ENCODE results near the gene HS3ST1. TPM values are rescaled to one million over a fixed set of nuclear protein-coding genes. Genes with fewer than 3 reads are reported as not detected.

The HS3ST1 gene
- total RNA-seq, 4 donors from 2014 or later, result 1.9 to 16.9 (median 2.4) TPM

DNA sequence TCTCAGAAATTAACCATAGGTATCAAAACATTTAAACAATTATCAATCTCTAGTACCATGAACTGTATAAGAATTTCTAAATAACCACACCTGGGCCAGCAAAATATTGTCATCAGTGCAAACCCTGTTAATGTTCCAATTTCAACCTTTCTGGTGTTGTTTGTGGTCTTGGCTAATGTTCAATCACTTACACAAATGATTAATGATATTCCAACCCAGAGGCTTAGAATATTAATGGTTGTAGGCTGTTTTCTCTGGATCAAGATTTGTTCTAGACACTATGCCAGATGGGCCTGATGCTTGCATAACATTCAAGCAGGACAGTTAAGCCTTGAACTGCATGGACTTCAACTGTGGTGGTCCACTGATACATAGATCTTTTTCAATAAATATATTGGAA is 69.1 kb downstream of the HS3ST1 start:
- no peaks in the 10 kb centered on the region for H3K9me3 ChIP-seq
- intact Hi-C loops (cut with DNase I), result no loop called here
- TF ChIP-seq POLR2A (IDR thresholded peaks at IDR 0.05), result no peak
- TF ChIP-seq, protein P1, sequence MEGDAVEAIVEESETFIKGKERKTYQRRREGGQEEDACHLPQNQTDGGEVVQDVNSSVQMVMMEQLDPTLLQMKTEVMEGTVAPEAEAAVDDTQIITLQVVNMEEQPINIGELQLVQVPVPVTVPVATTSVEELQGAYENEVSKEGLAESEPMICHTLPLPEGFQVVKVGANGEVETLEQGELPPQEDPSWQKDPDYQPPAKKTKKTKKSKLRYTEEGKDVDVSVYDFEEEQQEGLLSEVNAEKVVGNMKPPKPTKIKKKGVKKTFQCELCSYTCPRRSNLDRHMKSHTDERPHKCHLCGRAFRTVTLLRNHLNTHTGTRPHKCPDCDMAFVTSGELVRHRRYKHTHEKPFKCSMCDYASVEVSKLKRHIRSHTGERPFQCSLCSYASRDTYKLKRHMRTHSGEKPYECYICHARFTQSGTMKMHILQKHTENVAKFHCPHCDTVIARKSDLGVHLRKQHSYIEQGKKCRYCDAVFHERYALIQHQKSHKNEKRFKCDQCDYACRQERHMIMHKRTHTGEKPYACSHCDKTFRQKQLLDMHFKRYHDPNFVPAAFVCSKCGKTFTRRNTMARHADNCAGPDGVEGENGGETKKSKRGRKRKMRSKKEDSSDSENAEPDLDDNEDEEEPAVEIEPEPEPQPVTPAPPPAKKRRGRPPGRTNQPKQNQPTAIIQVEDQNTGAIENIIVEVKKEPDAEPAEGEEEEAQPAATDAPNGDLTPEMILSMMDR (IDR thresholded peaks at IDR 0.05), result no peak

GRCh38 chr4:11355226-11355625 is 73.5 kb downstream of the HS3ST1 start:
- Histone ChIP-seq H3K9me3 (no peaks in the 10 kb centered on the region), H3K4me1 (no peaks in the 10 kb centered on the region), H3K27me3 (no peaks in the 10 kb centered on the region), H3K4me3 (replicated peaks in 1 of 3) (no peak overlapping the region), H3K27ac (no peak overlapping the region), H3K36me3 (no peaks in the 10 kb centered on the region)
- DNase-seq, result no peak
- 93% methylated on average over 8 of the region's 8 CpGs for WGBS, 2 donors
- TF ChIP-seq, protein P1 (IDR thresholded peaks at IDR 0.05), result no peak
- no peak for TF ChIP-seq POLR2A (IDR thresholded peaks at IDR 0.05)
- intact Hi-C loops (cut with DNase I), result no loop called here

More for the DNA sequence above, 69.1 kb downstream of the HS3ST1 start:
- Histone ChIP-seq H3K4me3 (replicated peaks in 1 of 3) (no peak overlapping the region), H3K27ac (no peak overlapping the region), H3K36me3 (no peaks in the 10 kb centered on the region), H3K4me1 (no peaks in the 10 kb centered on the region), H3K27me3 (no peaks in the 10 kb centered on the region)
- DNase-seq, result no peak

DNA sequence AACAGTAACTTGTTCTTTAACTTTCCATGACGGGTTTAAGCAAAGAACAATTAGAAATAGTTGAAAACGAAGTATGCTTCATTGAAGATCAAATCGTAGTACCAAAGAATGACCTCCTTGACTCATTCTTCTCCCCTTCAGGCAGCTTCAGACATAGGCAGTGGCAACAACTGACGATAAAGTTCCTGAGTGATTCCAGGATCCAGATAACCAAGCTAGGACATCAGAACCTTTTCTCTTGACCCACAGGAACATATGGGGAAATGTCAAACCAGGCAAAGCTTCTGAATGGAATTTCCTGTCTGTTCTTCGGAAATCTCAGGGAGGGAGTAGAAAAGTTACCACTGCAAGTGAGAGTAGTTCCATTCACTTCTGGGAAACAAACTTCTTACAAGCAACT is 74.2 kb downstream of the HS3ST1 start:
- no peak for DNase-seq
- intact Hi-C loops (cut with DNase I), result no loop called here

DNA sequence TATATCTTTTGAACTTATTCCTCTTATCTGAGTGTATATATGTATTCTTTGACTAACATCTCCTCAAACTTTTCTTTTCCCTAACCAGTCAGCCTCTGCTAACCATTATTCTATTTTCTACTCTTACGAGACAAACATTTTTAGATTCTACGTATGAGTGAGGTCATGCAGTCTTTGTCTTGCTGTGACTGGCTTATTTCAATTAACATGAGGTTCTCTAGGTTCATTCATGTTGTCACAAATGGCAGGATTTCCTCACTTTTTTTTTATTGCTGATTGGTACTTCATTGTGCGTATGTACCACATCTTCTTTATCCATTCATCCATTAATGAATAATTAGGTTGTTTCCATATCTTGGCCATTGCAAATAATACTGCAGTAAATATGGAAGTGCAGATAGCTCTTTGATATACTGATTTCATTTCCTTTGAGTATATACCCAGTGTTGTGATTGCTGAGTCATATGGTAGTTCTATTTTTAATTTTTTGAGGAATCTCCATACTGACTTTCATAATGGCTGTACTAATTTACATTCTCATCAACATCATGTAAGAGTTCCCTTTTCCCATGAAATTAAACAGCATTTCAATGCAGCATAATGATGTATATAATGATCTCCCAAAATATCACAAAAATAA is 80.1 kb downstream of the HS3ST1 start:
- intact Hi-C loops (cut with DNase I), result no loop called here
- 88 to 90% methylated on average over 3 of the region's 3 CpGs for WGBS, 2 donors
- TF ChIP-seq, protein P1 (IDR thresholded peaks at IDR 0.05), result no peak
- no peak for TF ChIP-seq POLR2A (IDR thresholded peaks at IDR 0.05)
- Histone ChIP-seq H3K4me3 (replicated peaks in 1 of 3) (no peak overlapping the region), H3K27me3 (no peaks in the 10 kb centered on the region), H3K36me3 (no peaks in the 10 kb centered on the region), H3K4me1 (no peaks in the 10 kb centered on the region), H3K9me3 (no peaks in the 10 kb centered on the region), H3K27ac (no peak overlapping the region)
- no peak for DNase-seq

More for the DNA sequence above, 74.2 kb downstream of the HS3ST1 start:
- H3K27me3 ChIP-seq, result no peaks in the 10 kb centered on the region
- no peaks in the 10 kb centered on the region for H3K9me3 ChIP-seq
- 85 to 88% methylated on average over 5 of the region's 5 CpGs for WGBS, 2 donors
- H3K27ac ChIP-seq, result no peak overlapping the region
- no peaks in the 10 kb centered on the region for H3K4me1 ChIP-seq
- no peak for TF ChIP-seq POLR2A (IDR thresholded peaks at IDR 0.05)
- TF ChIP-seq, protein P1 (IDR thresholded peaks at IDR 0.05), result no peak
- H3K4me3 ChIP-seq (replicated peaks in 1 of 3), result no peak overlapping the region
- H3K36me3 ChIP-seq, result no peaks in the 10 kb centered on the region

DNA sequence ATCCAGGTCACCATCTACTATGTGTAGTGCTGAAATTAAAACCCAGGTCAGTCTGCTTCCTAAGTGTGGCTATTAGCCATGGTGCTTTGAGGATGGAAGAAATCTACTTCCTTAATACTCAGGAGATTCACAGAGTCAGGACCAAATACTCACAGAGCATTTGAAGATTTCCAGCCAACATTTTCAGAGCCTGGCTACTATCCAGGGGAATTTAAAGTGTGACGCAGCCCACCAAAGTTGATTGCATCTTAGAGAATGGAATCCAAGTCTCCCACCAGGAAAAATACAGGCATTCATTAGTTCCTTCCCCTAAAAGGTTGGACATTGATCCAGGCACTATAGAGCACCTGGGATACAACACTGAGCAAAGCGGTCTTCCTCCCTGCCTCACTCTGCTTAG is 83.8 kb downstream of the HS3ST1 start:
- 77 to 89% methylated on average over 2 of the region's 2 CpGs for WGBS, 2 donors
- no peaks in the 10 kb centered on the region for H3K27me3 ChIP-seq
- intact Hi-C loops (cut with DNase I), result no loop called here
- H3K9me3 ChIP-seq, result no peaks in the 10 kb centered on the region
- no peak overlapping the region for H3K4me3 ChIP-seq (replicated peaks in 1 of 3)
- DNase-seq, result no peak
- no peak overlapping the region for H3K27ac ChIP-seq
- TF ChIP-seq, protein P1 (IDR thresholded peaks at IDR 0.05), result no peak
- no peak for TF ChIP-seq POLR2A (IDR thresholded peaks at IDR 0.05)
- H3K4me1 ChIP-seq, result no peaks in the 10 kb centered on the region
- H3K36me3 ChIP-seq, result no peaks in the 10 kb centered on the region
